Thyroid gland (tissue), 4 donors: ENCODE data around the gene DENND1B. TPM values are rescaled to one million over a fixed set of nuclear protein-coding genes. Genes with fewer than 3 reads are reported as not detected.

Experiments used
- DNase-seq, 2 donors: peaks; one replicate each; pipeline ENCODE4 v3.0.0-alpha.2; 2019
- H3K27ac ChIP-seq, 3 donors: fragments of 200-600 bp; sonication (generic); 1 replicate in 2 of 3; 2 replicates in 1 of 3; pipeline ENCODE4 v1.5.1; 2016 to 2019; ENCODE audit warnings: mild to moderate bottlenecking in 1 of 3, moderate library complexity in 1 of 3
- H3K27me3 ChIP-seq: fragments of 200-600 bp; sonication (generic); one replicate; pipeline ENCODE4 v1.5.1; 2019
- H3K36me3 ChIP-seq, 2 donors: fragments of 200-600 bp; sonication (generic); one replicate each; pipeline ENCODE4 v1.5.1; 2016 to 2019
- H3K4me1 ChIP-seq, 2 donors: fragments of 200-600 bp; sonication (generic); one replicate each; pipeline ENCODE4 v1.5.1; 2017 to 2019
- H3K4me3 ChIP-seq, 3 donors: fragments of 200-600 bp; sonication (generic); replicated peaks in 1 of 3; 1 replicate in 2 of 3; 2 replicates in 1 of 3; pipeline ENCODE4 v1.5.1; 2016; ENCODE audit warnings: mild to moderate bottlenecking in 1 of 3
- H3K9me3 ChIP-seq: fragments of 200-600 bp; sonication (generic); one replicate; pipeline ENCODE4 v1.5.1; 2017
- CTCF ChIP-seq, 6 experiments: fragments of 200-600 bp in 3 of 6; fragments of 450-650 bp in 3 of 6; sonication (generic) in 3 of 6; IDR thresholded peaks; one replicate each; pipeline ENCODE4 v1.5.1; 2016 to 2019; ENCODE audit warnings: antibody characterized with exemption in 6 of 6, mild to moderate bottlenecking in 2 of 6, inconsistent platforms in 1 of 6, moderate library complexity in 1 of 6
- POLR2A ChIP-seq, 2 donors: fragments of 450-650 bp; IDR thresholded peaks; one replicate each; pipeline ENCODE4 v1.6.1; 2017; ENCODE audit warnings: antibody characterized with exemption in 2 of 2, mild to moderate bottlenecking in 2 of 2, moderate library complexity in 1 of 2
- WGBS, 2 donors: methylation state at CpG; one replicate each; pipeline ENCODE4 v1.1.5; 2017; 5-methylcytosine and 5-hydroxymethylcytosine counted together
- intact Hi-C: fragments of 100-400 bp; cut with DNase I; formaldehyde crosslinking; loops from one replicate; pipeline ENCODE4 v1.15.1; 2023
- total RNA-seq, 4 donors: library from RNA; depleted of rRNA; stranded (reverse); fragments of >200 nt; gene quantifications; one replicate each; pipeline ENCODE4 v1.2.3, GENCODE V29; 2016

Gene DENND1B
- total RNA-seq, 4 donors from 2014 or later, result 17.5 to 32.3 (median 27.8) TPM

- no peak for DNase-seq
- H3K9me3 ChIP-seq, result no peaks in the 10 kb centered on the region
- H3K27me3 ChIP-seq, result no peaks in the 10 kb centered on the region
- no peak for TF ChIP-seq POLR2A (IDR thresholded peaks at IDR 0.05)
- TF ChIP-seq CTCF (IDR thresholded peaks at IDR 0.05), result no peak
- no peaks in the 10 kb centered on the region for H3K36me3 ChIP-seq
- no peaks in the 10 kb centered on the region for H3K4me1 ChIP-seq
- no peak overlapping the region for H3K4me3 ChIP-seq
- intact Hi-C loops, result no loop called here
- no peak overlapping the region for H3K27ac ChIP-seq
Measured at GRCh38 chr1:197797010-197797409, 21.7 kb upstream of the DENND1B start.

- Histone ChIP-seq H3K36me3 (no peaks in the 10 kb centered on the region), H3K4me3 (no peak overlapping the region), H3K27ac (no peak overlapping the region), H3K27me3 (no peaks in the 10 kb centered on the region), H3K9me3 (no peaks in the 10 kb centered on the region), H3K4me1 (no peaks in the 10 kb centered on the region)
- WGBS, 2 donors, result 89 to 94% methylated on average over 2 to 3 of the region's 3 CpGs
- DNase-seq, result no peak
- no peak for TF ChIP-seq POLR2A (IDR thresholded peaks at IDR 0.05)
- TF ChIP-seq CTCF (IDR thresholded peaks at IDR 0.05), result no peak
- intact Hi-C loops, result no loop called here
Measured at GRCh38 chr1:197788741-197789739, 13.8 kb upstream of the DENND1B start.

- H3K27me3 ChIP-seq, result no peaks in the 10 kb centered on the region
- TF ChIP-seq CTCF (IDR thresholded peaks at IDR 0.05), result no peak
- TF ChIP-seq POLR2A (IDR thresholded peaks at IDR 0.05), result no peak
- 90 to 93% methylated on average over 5 to 7 of the region's 7 CpGs for WGBS, 2 donors
- no peaks in the 10 kb centered on the region for H3K9me3 ChIP-seq
- intact Hi-C loops, result no loop called here
- no peak overlapping the region for H3K27ac ChIP-seq
- DNase-seq, result no peak
- no peaks in the 10 kb centered on the region for H3K36me3 ChIP-seq
- H3K4me3 ChIP-seq, result no peak overlapping the region
- H3K4me1 ChIP-seq, result no peaks in the 10 kb centered on the region
Measured at GRCh38 chr1:197787623-197788536, 12.6 kb upstream of the DENND1B start.

GRCh38 chr1:197787056-197787455 lies 11.8 kb upstream of the DENND1B start:
- WGBS, 2 donors, result 64 to 79% methylated on average over 3 of the region's 3 CpGs
- Histone ChIP-seq H3K9me3 (no peaks in the 10 kb centered on the region), H3K36me3 (no peaks in the 10 kb centered on the region), H3K27me3 (no peaks in the 10 kb centered on the region), H3K27ac (no peak overlapping the region), H3K4me3 (no peak overlapping the region), H3K4me1 (no peaks in the 10 kb centered on the region)
- no peak for DNase-seq
- no peak for TF ChIP-seq CTCF (IDR thresholded peaks at IDR 0.05)
- TF ChIP-seq POLR2A (IDR thresholded peaks at IDR 0.05), result no peak
- intact Hi-C loops, result no loop called here
